GM13976 (cell line): Measurements from ENCODE around the gene PHKG1.
"Not testable (repeated sequence)": the region's sequence is repeated elsewhere in the genome, so short reads cannot be mapped to it uniquely, and the experiment has no call there.

Source experiments
- DNase-seq: peaks from one replicate; pipeline ENCODE4 v3.0.0; 2012; ENCODE audit warnings: low spot score
- CTCF ChIP-seq: IDR thresholded peaks from 2 replicates; pipeline ENCODE4 v1.5.1; 2012; ENCODE audit warnings: borderline replicate concordance, mild to moderate bottlenecking; ENCODE audit not compliant: insufficient read depth; ENCODE audit errors: extremely low read depth, missing control alignments, control extremely low read depth
- in situ Hi-C: fragments of 300-500 bp; cut with MboI; formaldehyde crosslinking; loops from one replicate; pipeline ENCODE4 v1.12.0; 2022; ENCODE audit warnings: low sequenced_read_pairs, mixed read lengths, inconsistent platforms; ENCODE audit not compliant: unreplicated experiment

The PHKG1 gene

GRCh38 chr7:56099653-56100052 is 6.9 kb upstream of the PHKG1 start:
- DNase-seq: no peak
- in situ Hi-C loops: loop anchor here (25.0 kb wide), 3 partner anchors 87 to 812 kb away; no protein-coding TSS in a partner anchor
- no peak for TF ChIP-seq CTCF

- not testable (repeated sequence) for DNase-seq
- in situ Hi-C loops: loop anchor here (25.0 kb wide), 2 partner anchors 461 to 811 kb away; no protein-coding TSS in a partner anchor
These were observed 5.6 kb upstream of the PHKG1 start for GRCh38 chr7:56098187-56099008.

GRCh38 chr7:56097700-56098099 is 4.9 kb upstream of the PHKG1 start:
- in situ Hi-C loops: loop anchor here (25.0 kb wide), 2 partner anchors 460 to 810 kb away; no protein-coding TSS in a partner anchor
- no peak for TF ChIP-seq CTCF
- no peak for DNase-seq

- in situ Hi-C loops: loop anchor here (25.0 kb wide), 2 partner anchors 455 to 805 kb away; no protein-coding TSS in a partner anchor
- DNase-seq: not testable (repeated sequence)
These were observed 364 bp downstream of the PHKG1 start for GRCh38 chr7:56092388-56092787.

- DNase-seq: no peak
- no peak for TF ChIP-seq CTCF
- in situ Hi-C loops: loop anchor here (25.0 kb wide), 2 partner anchors 454 to 804 kb away; no protein-coding TSS in a partner anchor
These were observed 1.2 kb downstream of the PHKG1 start for GRCh38 chr7:56091591-56091990.

- in situ Hi-C loops: loop anchor here (25.0 kb wide), 2 partner anchors 450 to 800 kb away; no protein-coding TSS in a partner anchor
- no peak for DNase-seq
- TF ChIP-seq CTCF: no peak
These were observed 5.3 kb downstream of the PHKG1 start for GRCh38 chr7:56087445-56087844.

- in situ Hi-C loops: loop anchor here (25.0 kb wide), 2 partner anchors 449 to 799 kb away; no protein-coding TSS in a partner anchor
These were observed 6.0 kb downstream of the PHKG1 start for GRCh38 chr7:56086761-56087160.

More at GRCh38 chr7:56086761-56087160, 6.0 kb downstream of the PHKG1 start:
- no peak for DNase-seq
- TF ChIP-seq CTCF: no peak
